ENCODE data around the gene WFIKKN2. TPM values are rescaled to one million over a fixed set of nuclear protein-coding genes. Genes with fewer than 3 reads are reported as not detected.
A peak's percentile ranks its signal among the peaks of the same experiment; 100 is the strongest.

Gene WFIKKN2
- polyA plus RNA-seq, 2 of the 4 experiments (the other 2 are of a cell fraction), result not detected

- TF ChIP-seq BCL3 (IDR thresholded peaks at IDR 0.05), result no peak; the same call in 1 of the 3 replicates
- peak; percentile 72 for TF ChIP-seq PHF8 (IDR thresholded peaks at IDR 0.05; ENCODE audit: borderline replicate concordance, low read depth)
- peak; percentile 83; the same call in 1 of the 2 replicates for TF ChIP-seq E2F6 (IDR thresholded peaks at IDR 0.05; ENCODE audit: borderline replicate concordance, low read depth)
- no peak for TF ChIP-seq CEBPB (IDR thresholded peaks at IDR 0.05)
- peak; percentile 28; the same call in 1 of the 2 replicates for TF ChIP-seq HEYL (CRISPR knock-in tag; IDR thresholded peaks at IDR 0.05)
- no peak for TF ChIP-seq NPAS2 (CRISPR knock-in tag; IDR thresholded peaks at IDR 0.05; ENCODE audit: borderline replicate concordance)
- TF ChIP-seq HOXB13 (CRISPR knock-in tag; IDR thresholded peaks at IDR 0.05; ENCODE audit: low read depth), result 0 out of 2 replicates have a peak, but pooled peaks have one; percentile 72
- no peak for TF ChIP-seq NFE2L2 (conservative IDR thresholded peaks at IDR 0.05; ENCODE audit: low read length)
- no peak for TF ChIP-seq PBX3 (IDR thresholded peaks at IDR 0.05)
- TF ChIP-seq RNF2 (IDR thresholded peaks at IDR 0.05; ENCODE audit: borderline replicate concordance, low read depth), result no peak
- peak; percentile 93; the same call in 1 of the 2 replicates for TF ChIP-seq TFCP2L1 (CRISPR knock-in tag; IDR thresholded peaks at IDR 0.05)
- TF ChIP-seq GATA3 (IDR thresholded peaks at IDR 0.05; ENCODE audit: borderline replicate concordance), result 0 out of 2 replicates have a peak, but pooled peaks have one; percentile 8
- no peak for TF ChIP-seq RAD21 (conservative IDR thresholded peaks at IDR 0.05 in 1 of 2, IDR thresholded peaks at IDR 0.05 in 1 of 2)
- no peak for TF ChIP-seq MAFK (IDR thresholded peaks at IDR 0.05; ENCODE audit: partially characterized antibody)
Observed at GRCh38 chr17:50866950-50867362, 31.6 kb downstream of the WFIKKN2 start (continued).

- ChIA-PET POLR2A (interaction anchor here (0.5 to 9.4 kb wide), 25 partner anchors 9 to 690 kb away, joined by 3 to 648 read pairs (median 12); partner anchors contain the start of genes ANKRD40, LUC7L3, NME2 and SPAG9), CTCF (interaction anchor here (0.6 to 31.4 kb wide), 13 partner anchors 11 to 285 kb away, joined by 3 to 1502 read pairs (median 4); no protein-coding TSS in a partner anchor)
- DNase-seq (ENCODE audit: low read depth in 1 of 2, low spot score in 1 of 2), result peak; percentile 99
- Histone ChIP-seq H3K4me3 (peak overlapping the region; percentile 92), H3K27ac (peak overlapping the region; percentile 94 to 98), H3K4me2 (peak overlapping the region; percentile 80), H3K4me1 (peaks cover 22% of the 10 kb centered on the region), H3K9me3 (no peaks in the 10 kb centered on the region)
- 1% methylated on average over 33 of the region's 35 CpGs for WGBS (ENCODE audit: missing lambda C conversion rate)
- peak; percentile 69 to 82 for ATAC-seq
- peak; percentile 89 for FAIRE-seq
- peak in 1 of 2 experiments; percentile 82; a peak in 3 of 5 replicates for TF ChIP-seq JUN (IDR thresholded peaks at IDR 0.05)
- peak; percentile 91 for TF ChIP-seq EHF (CRISPR knock-in tag; IDR thresholded peaks at IDR 0.05)
- peak; percentile 75 for TF ChIP-seq USF2 (IDR thresholded peaks at IDR 0.05)
- no peak for TF ChIP-seq HOXB13 (CRISPR knock-in tag; IDR thresholded peaks at IDR 0.05; ENCODE audit: low read depth)
- no peak for TF ChIP-seq NPAS2 (CRISPR knock-in tag; IDR thresholded peaks at IDR 0.05; ENCODE audit: borderline replicate concordance)
- TF ChIP-seq ZC3H11A (IDR thresholded peaks at IDR 0.05), result no peak
- no peak for TF ChIP-seq EHMT2 (IDR thresholded peaks at IDR 0.05; ENCODE audit: low read depth)
- TF ChIP-seq RCOR1 (IDR thresholded peaks at IDR 0.05; ENCODE audit: low read depth, low read length), result no peak
- 0 out of 2 replicates have a peak, but pooled peaks have one; percentile 33 for TF ChIP-seq FOXS1 (CRISPR knock-in tag; IDR thresholded peaks at IDR 0.05)
- TF ChIP-seq EP300 (IDR thresholded peaks at IDR 0.05), result 0 out of 5 replicates have a peak, but pooled peaks of 1 of the 2 experiments have one; percentile 12
- peak; percentile 11; the same call in 1 of the 2 replicates for TF ChIP-seq TP53 (CRISPR knock-in tag; IDR thresholded peaks at IDR 0.05)
- TF ChIP-seq RNF2 (IDR thresholded peaks at IDR 0.05; ENCODE audit: borderline replicate concordance, low read depth), result no peak
- TF ChIP-seq MAZ (IDR thresholded peaks at IDR 0.05; ENCODE audit: borderline replicate concordance, low read depth, low read length), result no peak
- TF ChIP-seq POLR2AphosphoS2 (conservative IDR thresholded peaks at IDR 0.05; ENCODE audit: low read length), result peak; percentile 69; the same call in 1 of the 2 replicates
- no peak for TF ChIP-seq KDM1A (IDR thresholded peaks at IDR 0.05; ENCODE audit: low read depth)
- peak; percentile 56; the same call in 2 of the 3 replicates for TF ChIP-seq BCL3 (IDR thresholded peaks at IDR 0.05)
- TF ChIP-seq ESRRA (IDR thresholded peaks at IDR 0.05; ENCODE audit: borderline replicate concordance, low read length), result no peak
- peak; percentile 52; the same call in 1 of the 2 replicates for TF ChIP-seq PBX3 (IDR thresholded peaks at IDR 0.05)
- no peak for TF ChIP-seq BHLHE40 (IDR thresholded peaks at IDR 0.05; ENCODE audit: low read depth, low read length)
- TF ChIP-seq, protein P1, sequence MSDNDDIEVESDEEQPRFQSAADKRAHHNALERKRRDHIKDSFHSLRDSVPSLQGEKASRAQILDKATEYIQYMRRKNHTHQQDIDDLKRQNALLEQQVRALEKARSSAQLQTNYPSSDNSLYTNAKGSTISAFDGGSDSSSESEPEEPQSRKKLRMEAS (IDR thresholded peaks at IDR 0.05), result peak; percentile 56
Observed at GRCh38 chr17:50867363-50868139, 32.2 kb downstream of the WFIKKN2 start.

Data from A549 (cell line).